Loucy (cell line): ENCODE results near the gene PTP4A1.

Experiments
- H2AFZ ChIP-seq: fragments of 200-600 bp; sonication (generic); 2 replicates; pipeline ENCODE4 v1.6.0; 2016; ENCODE audit warnings: antibody characterized with exemption, mild to moderate bottlenecking, low read length, moderate library complexity
- H3F3A ChIP-seq: fragments of 200-600 bp; 2 replicates; pipeline ENCODE4 v1.6.0; 2016; ENCODE audit warnings: antibody characterized with exemption, low read depth, mild to moderate bottlenecking
- H3K27me3 ChIP-seq: fragments of 200-600 bp; sonication (generic); 2 replicates; pipeline ENCODE4 v1.6.1; 2014; ENCODE audit warnings: low read length, mild to moderate bottlenecking; ENCODE audit not compliant: insufficient read depth, poor library complexity, severe bottlenecking
- H3K36me3 ChIP-seq: fragments of 200-600 bp; sonication (generic); 2 replicates; pipeline ENCODE4 v1.6.1; 2016; ENCODE audit warnings: low read length; ENCODE audit not compliant: insufficient read depth
- H3K4me1 ChIP-seq: fragments of 200-600 bp; sonication (generic); 2 replicates; pipeline ENCODE4 v1.5.1; 2014; ENCODE audit warnings: low read length, mild to moderate bottlenecking; ENCODE audit not compliant: insufficient read depth, poor library complexity, severe bottlenecking
- H3K4me2 ChIP-seq: fragments of 200-600 bp; sonication (generic); 2 replicates; pipeline ENCODE4 v1.6.0; 2014; ENCODE audit warnings: antibody characterized with exemption, low read length, low read depth, mild to moderate bottlenecking; ENCODE audit not compliant: poor library complexity, severe bottlenecking
- H3K4me3 ChIP-seq: fragments of 200-600 bp; sonication (generic); 2 replicates; pipeline ENCODE4 v1.5.1; 2014; ENCODE audit warnings: low read length, mild to moderate bottlenecking, mixed read lengths; ENCODE audit not compliant: poor library complexity, severe bottlenecking
- H3K79me2 ChIP-seq: fragments of 200-600 bp; sonication (generic); 2 replicates; pipeline ENCODE4 v1.6.1; 2014; ENCODE audit warnings: low read length; ENCODE audit not compliant: insufficient read depth
- H3K9ac ChIP-seq: fragments of 200-600 bp; sonication (generic); 2 replicates; pipeline ENCODE4 v1.6.0; 2014; ENCODE audit warnings: mild to moderate bottlenecking, low read depth, low read length, moderate library complexity; ENCODE audit not compliant: poor library complexity, severe bottlenecking
- H3K9me2 ChIP-seq: fragments of 200-600 bp; sonication (generic); replicated peaks from 2 replicates; pipeline ENCODE4 v1.6.1; 2016; ENCODE audit warnings: low read depth, low read length, mixed read lengths
- H3K9me3 ChIP-seq: fragments of 200-600 bp; sonication (generic); 2 replicates; pipeline ENCODE4 v1.6.1; 2014; ENCODE audit warnings: mild to moderate bottlenecking, antibody characterized with exemption, low read length, low read depth; ENCODE audit not compliant: insufficient read depth
- H4K20me1 ChIP-seq: fragments of 200-600 bp; sonication (generic); 2 replicates; pipeline ENCODE4 v1.6.0; 2014; ENCODE audit warnings: antibody characterized with exemption, low read length, mild to moderate bottlenecking; ENCODE audit not compliant: insufficient read depth, poor library complexity, severe bottlenecking
- CTCF ChIP-seq: fragments of 200-600 bp; sonication (generic); conservative IDR thresholded peaks from 2 replicates; pipeline ENCODE4 v1.5.1; 2014; ENCODE audit warnings: mild to moderate bottlenecking, antibody characterized with exemption, low read length
- EZH2phosphoT487 ChIP-seq: fragments of 200-600 bp; IDR thresholded peaks from 2 replicates; pipeline ENCODE4 v1.6.1; 2018; ENCODE audit warnings: antibody characterized with exemption, mild to moderate bottlenecking, moderate library complexity, borderline replicate concordance

The PTP4A1 gene

GRCh38 chr6:63553208-63553607, 19.1 kb upstream of the PTP4A1 start:
- no peak overlapping the region for H2AFZ ChIP-seq
- H3K4me1 ChIP-seq, result no peaks in the 10 kb centered on the region
- no peak overlapping the region for H3K9ac ChIP-seq
- H3K4me3 ChIP-seq, result no peak overlapping the region
- no peaks in the 10 kb centered on the region for H3K36me3 ChIP-seq
- H3K9me2 ChIP-seq, result no peaks in the 10 kb centered on the region
- no peaks in the 10 kb centered on the region for H3K27me3 ChIP-seq
- no peaks in the 10 kb centered on the region for H4K20me1 ChIP-seq
- no peak for TF ChIP-seq EZH2phosphoT487
- no peak for TF ChIP-seq CTCF
- H3K79me2 ChIP-seq, result no peaks in the 10 kb centered on the region
- no peak overlapping the region for H3K4me2 ChIP-seq
- no peaks in the 10 kb centered on the region for H3K9me3 ChIP-seq
- H3F3A ChIP-seq, result no peaks in the 10 kb centered on the region

- Histone ChIP-seq H3K27me3 (no peaks in the 10 kb centered on the region), H3K4me2 (no peak overlapping the region), H3K9ac (no peak overlapping the region), H3K9me3 (no peaks in the 10 kb centered on the region), H2AFZ (no peak overlapping the region), H3K79me2 (no peaks in the 10 kb centered on the region), H3K4me1 (no peaks in the 10 kb centered on the region), H3K9me2 (no peaks in the 10 kb centered on the region), H3F3A (no peaks in the 10 kb centered on the region), H3K36me3 (no peaks in the 10 kb centered on the region), H4K20me1 (no peaks in the 10 kb centered on the region), H3K4me3 (no peak overlapping the region)
- TF ChIP-seq CTCF (no peak), EZH2phosphoT487 (no peak)
Observed at GRCh38 chr6:63553900-63554299, 18.4 kb upstream of the PTP4A1 start.

GRCh38 chr6:63554782-63555181, 17.5 kb upstream of the PTP4A1 start:
- Histone ChIP-seq H3K4me2 (no peak overlapping the region), H2AFZ (no peak overlapping the region), H3F3A (no peaks in the 10 kb centered on the region), H3K27me3 (no peaks in the 10 kb centered on the region), H3K9me2 (no peaks in the 10 kb centered on the region), H3K79me2 (no peaks in the 10 kb centered on the region), H3K9me3 (no peaks in the 10 kb centered on the region), H3K36me3 (no peaks in the 10 kb centered on the region), H3K9ac (no peak overlapping the region), H4K20me1 (no peaks in the 10 kb centered on the region), H3K4me3 (no peak overlapping the region), H3K4me1 (no peaks in the 10 kb centered on the region)
- no peak for TF ChIP-seq EZH2phosphoT487
- TF ChIP-seq CTCF, result no peak
